NCI-H1092 treated with DMSO at 0.1 percent for 48 hours (cell line): ENCODE data around the gene C19orf25.
"Not testable (repeated sequence)": the region's sequence is repeated elsewhere in the genome, so short reads cannot be mapped to it uniquely, and the experiment has no call there.

Experiments
- DNase-seq: peaks from one replicate; lab custom pipeline; 2025; lab: John Stamatoyannopoulos, UW

Gene C19orf25

DNA sequence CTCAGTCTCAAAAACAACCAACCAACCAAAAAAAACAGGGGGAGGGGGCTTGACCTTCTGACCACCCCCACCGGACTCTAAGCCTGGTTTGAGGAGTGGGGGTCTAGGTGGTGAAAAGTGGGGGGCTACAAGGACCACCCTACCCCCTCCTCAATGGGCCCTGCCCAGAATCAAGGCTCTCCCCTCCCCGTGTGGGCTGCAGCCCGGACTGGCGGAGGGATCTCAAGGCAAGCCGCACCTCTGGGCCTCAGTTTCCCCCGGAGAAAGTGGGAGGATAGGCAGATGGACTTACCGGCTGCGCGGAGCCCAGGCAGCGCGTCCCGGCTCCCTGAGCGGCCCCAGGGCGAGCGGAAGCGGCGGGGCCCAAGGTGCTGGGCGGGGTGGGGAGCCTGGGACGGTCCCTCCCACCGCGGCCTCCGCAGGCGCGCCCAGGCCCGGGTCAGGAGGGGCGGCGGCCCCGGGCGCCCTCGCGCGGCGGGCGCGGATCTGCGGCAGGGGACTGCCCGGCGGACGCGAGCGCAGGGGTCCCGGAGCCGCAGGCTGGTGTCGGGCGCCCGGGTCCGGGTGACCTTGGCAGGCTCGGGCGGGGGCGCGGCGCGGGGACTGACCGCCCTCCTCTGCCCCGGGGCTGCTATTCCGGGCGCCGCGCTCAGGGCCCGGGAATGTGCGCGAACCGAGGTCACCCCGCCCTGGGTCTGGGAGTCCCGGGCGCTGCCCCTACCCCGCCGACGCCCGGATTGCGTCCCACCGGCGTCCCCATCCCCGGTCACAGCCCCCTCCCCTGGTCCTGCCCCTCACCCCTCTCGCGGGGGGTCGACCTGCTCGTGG, 33.9 kb upstream of the C19orf25 start, which contains the start of gene ADAMTSL5:
ADAMTSL5 (minus strand) TSS at position 349 of the 828 bp plus-strand sequence. CDS start 2,076 bp downstream, outside the sequence.
- no peak for DNase-seq

- no peak for DNase-seq
Observed at GRCh38 chr19:1511318-1512317, 32.6 kb upstream of the C19orf25 start.

DNA sequence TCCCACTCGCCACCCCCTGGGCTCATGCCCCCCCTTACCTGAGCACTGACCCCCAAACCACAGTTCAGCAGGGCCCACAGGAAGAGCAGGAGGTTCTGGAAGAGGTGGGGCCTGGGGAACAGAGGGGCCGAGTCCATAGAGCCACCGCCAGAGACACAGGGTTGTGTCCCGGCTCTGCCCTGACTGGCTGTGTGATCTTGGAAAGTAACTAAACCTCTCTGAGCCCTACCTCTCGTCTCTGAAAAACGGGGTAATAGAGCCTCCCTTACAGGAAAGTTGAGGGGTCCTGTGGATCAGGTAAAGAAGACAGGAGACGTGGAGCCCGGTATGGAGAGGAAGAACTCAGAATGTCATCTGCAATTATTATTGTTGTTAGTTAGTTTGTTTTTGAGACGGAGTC, 31.8 kb upstream of the C19orf25 start:
- no peak for DNase-seq

DNA sequence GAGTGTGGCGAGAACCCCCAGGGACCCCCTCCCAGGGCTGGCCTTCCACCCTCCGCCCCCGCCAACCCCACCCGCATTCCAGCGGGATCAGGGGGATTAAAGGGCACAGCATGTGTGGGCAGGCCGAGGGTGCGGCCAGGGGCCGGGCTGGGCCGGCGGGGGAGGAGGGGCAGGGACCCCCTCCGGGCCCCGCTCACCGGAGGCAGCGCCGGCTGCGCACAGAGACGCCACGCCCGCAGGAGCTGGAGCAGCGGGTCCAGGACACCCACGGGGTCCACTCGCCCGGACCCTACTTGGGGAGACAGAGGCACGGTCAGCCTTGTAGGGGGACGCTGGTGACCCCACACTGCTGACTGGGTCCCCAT, 31.4 kb upstream of the C19orf25 start:
- DNase-seq = no peak

DNA sequence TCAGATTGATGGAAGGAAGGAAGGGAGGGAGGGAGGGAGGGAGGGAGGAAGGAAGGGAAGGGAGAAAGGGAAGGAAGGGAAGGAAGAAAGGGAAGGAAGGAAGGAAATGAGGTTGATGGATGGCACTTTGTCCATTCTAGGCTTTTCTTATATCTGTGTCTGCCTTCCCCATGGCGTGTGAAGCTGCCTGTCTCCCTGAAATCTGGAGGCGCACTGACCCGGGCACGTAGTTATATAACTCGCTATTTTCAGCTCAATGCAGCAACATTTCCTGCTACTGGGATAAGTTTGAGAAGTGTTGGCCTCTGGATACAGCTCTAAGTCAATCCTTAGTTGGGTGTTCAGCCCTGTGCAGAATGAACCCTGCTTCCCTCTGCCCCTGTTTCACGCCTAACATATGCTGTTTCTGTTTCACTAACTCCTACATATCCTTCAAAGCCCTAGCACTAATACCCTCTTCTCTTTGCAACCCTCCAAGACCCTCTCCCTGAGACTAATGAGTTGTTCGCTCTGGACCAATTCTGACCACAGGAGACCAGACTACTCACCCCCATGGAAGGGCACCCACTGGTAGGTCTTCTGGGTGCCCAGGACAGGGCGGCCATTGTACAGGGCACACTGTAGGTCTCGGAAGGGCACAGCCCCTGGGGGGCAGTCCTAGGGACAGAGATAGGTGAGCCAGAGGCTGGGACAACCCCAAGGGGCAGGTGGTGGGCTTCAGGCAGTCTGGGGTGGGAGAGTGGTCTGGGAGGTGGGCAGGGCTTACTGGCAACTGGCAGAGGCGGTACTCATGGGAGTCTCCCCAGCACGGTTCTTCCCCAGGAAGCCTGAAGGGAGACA, 30.8 kb upstream of the C19orf25 start:
- no peak for DNase-seq

- no peak for DNase-seq
Observed at GRCh38 chr19:1508507-1508856, 29.5 kb upstream of the C19orf25 start.

DNA sequence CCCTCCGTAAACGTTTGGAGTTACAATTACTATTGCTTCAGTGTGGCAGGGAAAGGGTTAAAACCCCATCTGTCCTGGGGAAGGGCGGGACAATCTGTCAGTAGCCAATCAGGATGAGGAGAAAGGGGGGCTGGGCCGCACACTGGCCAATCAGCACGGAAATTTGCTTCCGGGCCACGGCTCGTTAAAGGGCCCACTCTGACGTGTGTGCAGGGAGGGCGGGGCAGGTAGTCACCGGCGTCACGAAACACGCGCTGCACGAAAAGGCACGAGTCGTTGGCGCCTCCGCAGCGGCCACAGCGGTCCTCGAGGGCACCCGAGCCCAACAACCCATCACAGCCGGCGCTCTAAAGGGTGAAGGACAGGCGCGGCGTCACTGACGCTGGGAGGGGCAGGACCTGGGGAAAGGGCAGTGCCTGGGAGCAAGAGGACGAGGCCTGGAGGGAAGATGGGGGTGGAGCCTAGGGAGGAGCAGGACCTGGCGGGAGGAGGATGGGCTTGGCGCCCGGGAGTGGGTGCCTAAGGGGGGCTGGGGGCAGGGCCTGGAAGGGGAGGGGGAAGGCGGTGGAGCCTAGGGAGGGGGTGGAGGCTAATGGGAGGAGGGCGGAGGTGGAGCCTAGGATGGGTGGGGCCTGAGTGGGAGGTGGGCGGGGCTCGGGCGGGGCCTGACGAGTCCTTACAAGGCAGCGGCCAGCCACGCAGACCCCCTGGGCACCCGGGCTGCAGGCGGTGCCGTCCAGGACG, 28.9 kb upstream of the C19orf25 start:
- DNase-seq = peak; percentile 95

GRCh38 chr19:1507192-1507660, 28.2 kb upstream of the C19orf25 start:
- DNase-seq = no peak

DNA sequence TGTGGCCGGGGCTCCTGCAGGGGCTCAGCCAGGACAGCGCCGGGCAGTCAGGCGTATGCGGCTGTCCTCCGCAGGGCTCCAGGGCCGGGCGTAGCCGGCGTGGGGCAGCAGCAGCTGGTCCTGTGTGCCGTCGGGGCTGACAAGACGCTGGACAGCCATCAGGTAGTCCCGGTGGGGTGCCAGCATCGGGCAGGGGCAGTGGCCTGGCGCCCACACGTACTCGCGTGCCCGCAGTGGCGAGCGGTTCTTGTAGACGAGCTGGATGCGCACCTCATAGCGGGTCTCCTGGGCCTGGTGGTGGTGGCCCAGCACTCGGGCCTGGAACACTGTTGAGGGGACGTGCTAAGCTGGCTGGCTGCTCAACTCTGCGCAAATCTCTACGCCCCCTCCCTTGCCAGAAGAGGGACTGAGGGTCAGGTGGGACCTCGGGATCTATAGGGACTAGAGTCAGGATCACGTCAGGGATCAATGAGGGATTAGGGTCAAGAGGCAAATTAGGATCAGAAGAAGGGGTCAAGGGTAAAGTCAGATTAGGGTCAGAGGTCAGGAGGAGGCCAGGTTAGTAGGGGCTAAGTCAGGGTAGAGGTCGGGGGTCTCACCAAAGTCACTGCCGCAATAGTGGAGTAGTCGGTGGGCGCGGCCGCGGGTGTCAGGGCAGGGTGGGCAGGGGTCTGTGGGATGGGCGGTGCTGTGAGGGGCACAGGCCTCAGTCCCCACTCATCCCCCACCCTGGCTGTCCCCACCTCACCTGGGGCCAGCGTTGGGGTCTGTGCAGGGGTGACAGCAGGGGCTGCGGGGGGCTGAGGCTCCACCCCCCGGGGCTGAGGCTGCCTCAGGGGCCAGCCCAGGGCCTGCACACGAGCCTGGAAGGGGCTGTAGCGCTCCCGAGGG, 27.2 kb upstream of the C19orf25 start:
- DNase-seq = no peak

- no peak for DNase-seq
Observed at GRCh38 chr19:1505012-1505411, 26.0 kb upstream of the C19orf25 start.

DNA sequence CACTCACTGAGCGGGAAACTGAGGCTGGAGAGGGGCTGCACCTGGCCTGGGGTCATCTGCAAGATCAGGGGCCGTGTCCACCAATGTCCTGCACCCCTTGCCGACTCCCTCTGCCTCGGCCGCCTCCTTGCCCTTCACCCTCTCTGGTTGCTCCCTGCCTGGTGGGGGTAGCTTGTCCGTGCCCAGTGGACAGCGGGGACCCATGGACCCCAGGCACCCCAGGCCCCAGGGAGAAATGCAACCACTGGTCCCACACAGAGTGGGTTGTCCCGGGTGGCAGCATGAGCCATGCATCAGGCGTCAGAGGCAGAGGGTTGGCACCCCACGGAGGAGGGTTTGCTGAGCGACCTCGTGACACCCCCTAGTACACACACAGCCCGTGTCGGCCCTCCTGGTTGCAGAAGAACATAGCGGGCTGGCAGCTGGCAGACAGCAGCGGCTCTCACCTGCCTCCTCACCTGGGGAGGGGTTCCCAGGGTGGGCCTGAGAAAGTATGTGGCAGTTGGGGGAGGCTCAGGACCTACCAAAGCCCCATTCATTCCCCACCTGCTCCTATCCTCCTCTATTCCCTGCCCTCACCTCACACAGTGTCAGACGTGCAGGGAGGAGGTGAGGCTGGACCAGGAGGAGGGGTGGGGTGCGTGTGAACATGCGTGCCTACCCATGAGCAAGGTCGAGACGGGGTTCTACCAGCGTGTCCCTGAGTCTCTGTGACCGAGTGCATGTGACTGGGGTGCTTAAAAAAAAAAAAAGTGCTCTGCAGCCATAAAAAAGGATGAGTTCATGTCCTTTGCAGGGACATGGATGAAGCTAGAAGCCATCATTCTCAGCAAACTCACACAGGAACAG, 25.1 kb upstream of the C19orf25 start:
- DNase-seq = no peak

DNA sequence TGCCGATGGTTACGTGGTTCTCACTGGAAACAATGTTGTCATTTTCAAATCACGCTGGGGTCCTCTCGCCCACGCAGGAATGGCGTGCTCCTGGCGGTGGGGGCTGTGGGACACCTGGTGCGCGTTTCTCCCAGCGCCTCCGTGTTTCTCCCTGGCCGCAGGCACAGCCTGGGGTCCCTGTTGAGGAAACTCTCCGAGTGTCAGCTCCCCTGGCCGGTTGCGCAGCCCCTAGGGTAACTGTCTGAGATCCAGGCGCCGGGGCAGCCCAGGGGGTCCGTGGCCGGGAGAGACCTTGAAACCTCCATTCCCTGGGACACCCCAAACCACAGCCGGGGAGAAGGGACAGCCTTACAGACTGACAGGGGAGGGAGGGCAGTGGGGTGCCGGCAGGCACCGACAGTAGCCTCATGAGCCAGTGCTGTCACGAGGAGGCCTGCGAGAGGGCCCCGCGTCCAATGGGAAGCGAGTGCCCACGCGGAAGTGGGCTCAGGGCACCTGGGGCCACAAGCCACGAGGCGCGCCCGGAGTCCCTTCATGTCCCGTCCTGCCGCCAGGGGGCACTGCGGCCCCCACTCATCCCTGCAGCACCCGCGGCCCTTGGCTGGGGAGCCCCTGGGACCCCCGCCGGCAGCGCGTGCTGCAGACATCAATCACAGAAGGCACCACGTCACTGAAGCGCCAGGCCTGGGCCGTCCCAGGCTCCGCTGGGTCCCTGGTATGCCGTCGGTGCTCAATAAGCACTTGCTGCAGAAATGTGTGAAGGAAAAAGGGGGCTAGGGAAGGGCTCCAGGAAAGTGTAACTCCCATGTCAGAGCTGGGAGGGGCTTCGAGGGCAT, 24.3 kb upstream of the C19orf25 start:
- no peak for DNase-seq

- no peak for DNase-seq
Observed at GRCh38 chr19:1502433-1503088, 23.5 kb upstream of the C19orf25 start.

DNA sequence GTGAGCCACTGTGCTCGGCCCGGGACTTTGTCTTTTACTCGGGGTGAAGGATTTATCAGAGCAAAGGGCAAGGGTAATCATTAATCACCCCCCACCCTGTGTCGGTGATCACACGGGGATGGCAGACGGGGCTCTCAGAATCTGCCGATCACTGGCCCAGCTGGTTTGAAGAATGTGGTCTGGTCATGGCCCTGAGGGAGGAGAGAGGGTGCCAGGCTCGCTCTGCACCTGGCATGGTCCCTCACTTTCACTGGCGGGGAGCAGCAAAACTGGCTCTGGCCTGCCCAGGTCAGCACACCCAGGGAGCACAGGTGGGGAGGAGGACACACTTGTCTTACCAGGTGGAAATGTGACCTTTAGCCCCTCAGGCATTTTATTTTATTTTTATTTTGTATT, 22.2 kb upstream of the C19orf25 start:
- DNase-seq = no peak

DNA sequence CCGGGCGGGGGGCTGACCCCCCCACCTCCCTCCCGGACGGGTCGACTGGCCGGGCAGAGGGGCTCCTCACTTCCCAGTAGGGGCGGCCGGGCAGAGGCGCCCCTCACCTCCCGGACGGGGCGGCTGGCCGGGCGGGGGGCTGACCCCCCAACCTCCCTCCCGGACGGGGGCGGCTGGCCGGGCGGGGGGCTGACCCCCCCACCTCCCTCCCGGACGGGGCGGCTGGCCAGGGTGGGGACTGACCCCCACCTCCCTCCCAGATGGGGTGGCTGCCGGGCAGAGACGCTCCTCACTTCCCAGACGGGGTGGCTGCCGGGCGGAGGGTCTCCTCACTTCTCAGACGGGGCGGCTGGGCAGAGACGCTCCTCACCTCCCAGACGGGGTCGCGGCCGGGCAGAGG, 20.2 kb upstream of the C19orf25 start:
- not testable (repeated sequence) for DNase-seq

DNA sequence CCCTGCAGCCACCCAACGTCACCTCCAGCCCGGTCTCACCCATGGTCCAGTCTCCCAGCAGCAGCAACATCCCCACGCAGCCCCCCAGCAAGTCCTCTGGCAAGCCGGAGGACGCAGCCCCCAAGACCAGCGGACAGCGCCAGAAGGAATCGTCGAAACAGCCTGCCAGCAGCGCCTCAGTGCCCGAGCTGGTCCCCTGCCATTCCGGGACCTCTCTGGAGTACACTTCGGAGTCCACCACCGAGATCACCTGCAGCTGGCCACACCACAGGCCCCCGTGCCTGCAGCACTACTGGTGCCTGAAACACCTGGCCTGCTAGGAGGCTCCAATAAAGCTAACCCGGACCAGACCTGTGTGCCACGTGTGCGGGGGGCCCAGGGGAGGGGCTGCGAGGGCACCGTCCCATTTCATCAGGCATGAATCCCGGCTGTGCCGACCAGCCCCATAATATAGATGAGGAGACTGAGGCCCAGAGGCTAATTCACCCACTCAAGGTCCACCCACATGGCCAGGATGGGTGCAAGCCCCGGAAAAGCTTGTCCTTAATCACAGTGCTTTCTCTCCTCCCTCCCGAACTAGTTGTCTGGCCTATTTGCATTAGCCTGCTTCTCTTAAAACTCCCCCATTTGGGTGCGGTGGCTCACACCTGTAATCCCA, 18.7 kb upstream of the C19orf25 start:
- DNase-seq = no peak
